Measurements from ENCODE around the gene PHOX2A.

Gene PHOX2A

DNA sequence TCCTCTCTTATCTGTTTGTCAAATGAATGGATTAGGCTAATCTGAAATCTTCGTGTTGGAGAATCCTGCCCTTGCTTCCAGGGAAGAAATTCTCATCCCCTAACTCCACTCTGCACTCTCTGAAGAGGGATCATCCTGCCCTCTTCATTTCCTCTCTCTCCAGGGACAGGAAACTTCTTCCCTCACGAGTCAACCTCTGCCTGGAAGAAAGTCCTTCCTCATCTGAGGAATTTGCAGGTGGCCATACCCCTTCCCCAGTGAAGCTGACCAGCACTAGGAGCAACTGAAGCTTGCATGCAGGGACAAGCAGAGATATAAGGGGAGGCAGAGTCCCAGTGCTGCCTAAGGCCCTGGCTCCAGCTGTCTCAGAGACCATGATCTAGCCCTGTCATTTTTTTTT, 3.6 kb upstream of the PHOX2A start:
- no peak for DNase-seq

DNA sequence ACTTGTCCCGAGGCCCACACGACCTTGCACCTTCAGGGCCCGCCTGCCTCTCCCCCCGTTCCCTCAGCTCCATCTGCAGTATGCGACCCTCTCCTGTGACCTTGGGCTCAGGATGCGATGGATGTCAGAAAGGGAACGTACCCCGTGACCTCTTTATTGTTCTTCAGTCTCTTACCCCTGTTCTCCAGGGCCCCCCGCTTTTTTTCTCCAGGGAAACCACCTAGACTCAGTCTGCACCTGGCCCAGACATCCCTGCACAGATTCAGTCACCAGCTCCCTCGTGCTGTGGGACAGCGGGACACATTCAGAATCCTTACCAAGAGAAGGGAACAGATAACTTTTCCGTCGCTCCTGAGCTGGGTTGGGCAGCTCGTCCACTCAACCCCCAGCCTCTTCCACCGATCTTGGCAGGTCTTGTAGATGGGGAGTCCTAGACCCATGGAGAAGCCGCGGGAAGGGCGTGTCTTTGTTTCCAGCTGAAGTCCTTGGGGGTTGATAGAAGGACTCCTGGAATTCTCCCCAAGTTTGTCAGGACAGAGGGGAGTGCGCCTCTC, 1.4 kb upstream of the PHOX2A start:
- no peak for DNase-seq

DNA sequence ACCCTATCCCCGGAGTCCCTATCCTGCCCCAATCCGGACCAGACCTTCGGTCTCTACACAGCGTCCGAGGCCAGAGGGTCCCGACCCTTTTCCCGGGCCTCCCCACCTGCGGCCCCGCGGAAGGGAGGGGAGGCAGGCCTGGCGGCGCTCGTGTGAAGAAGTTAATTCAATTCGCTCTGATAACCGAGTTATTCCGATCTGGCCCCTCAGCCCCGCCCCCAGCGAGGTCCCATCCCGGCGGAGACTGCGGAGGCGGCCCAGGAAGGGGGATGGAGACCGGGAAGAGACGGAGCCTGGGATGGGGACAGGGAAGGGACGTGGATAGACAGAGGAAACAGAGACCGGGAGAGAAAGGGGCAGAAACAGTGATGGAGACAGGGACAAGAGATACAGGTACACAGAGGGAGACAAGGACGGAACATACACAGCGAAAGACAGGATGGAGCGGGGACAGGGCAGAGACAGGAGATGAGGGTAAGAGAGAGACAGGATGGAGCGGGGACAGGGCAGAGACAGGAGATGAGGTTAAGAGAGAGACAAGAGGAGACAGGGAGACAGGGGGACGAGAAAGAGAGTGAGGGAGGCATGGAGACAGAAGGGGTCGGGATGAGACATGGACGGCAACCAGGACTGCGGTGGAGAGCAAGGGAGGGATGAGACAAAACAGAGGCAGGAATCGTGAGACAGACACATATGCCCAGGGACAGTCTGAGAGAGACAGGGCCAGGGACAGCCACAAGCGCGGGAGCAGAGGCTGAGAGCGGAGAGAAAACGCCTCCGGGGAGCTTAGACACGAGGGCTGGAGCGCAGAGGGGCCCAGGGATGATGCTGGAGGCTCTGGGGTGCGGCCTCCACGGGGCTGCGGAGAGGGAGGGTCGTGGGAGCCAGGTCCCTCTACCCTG, 636 bp upstream of the PHOX2A start:
- no peak for DNase-seq

DNA sequence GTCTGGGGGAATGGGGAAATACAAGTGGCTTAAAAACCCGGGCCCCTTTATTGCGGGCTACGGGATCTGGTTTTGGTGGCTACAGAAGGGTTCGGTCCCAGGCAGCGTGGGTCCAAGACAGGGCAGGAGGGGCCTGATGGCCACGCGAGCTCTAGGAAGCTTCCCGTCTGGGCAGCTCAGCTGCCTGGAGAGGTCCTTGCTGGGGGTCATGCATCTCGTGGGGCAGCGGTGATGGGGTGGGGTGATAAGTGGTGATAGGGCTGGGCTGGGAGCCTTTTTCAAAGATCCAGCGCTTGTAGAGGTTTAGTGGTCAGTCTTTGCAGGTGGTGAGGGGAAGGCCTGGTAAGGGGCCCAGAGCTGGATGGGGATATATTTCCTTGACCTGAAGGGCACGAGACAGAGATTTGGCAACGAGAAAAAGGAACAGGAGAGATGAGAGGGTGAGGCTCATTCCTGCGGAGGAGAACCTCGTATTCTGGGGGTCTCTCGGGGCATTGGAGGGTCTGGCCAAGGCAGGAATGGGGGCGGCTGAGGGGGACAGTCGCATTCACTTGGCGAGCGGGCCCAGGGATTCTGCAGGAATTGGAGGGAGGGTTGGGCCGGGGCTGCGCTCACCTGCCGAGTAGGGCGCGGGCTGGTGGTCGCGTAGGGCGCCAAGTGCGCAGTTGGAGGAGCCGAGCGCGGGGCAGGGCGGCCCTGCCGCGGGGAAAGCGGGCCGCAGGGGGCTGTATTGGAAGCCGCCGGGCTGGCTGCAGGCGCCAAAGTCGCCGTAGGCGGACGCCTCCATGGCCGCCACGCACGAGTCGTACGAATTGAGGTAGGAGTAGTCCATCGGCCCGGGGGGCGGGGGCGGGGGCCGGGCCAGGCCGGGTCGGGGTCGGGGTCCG, 560 bp downstream of the PHOX2A start:
- DNase-seq, result no peak

DNA sequence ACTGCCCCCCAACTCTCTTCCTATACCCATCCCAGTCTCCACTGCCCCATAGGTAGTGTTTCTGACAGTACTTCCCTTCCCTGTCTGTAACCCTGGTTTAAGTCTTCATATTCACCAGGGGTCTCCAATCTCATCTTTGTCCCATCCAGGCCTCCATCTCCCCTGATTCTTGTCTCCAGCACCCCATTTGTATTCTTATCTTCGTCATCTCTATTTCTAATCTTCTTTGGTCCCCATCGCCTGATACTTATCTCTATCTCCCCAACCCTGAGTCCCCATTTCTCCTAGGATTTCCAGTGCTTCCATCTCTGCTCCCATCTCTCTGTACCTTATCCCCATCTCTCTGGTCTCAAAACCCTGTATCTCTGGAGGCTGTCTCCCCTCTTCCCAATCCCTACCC, 1.8 kb downstream of the PHOX2A start:
- DNase-seq, result no peak

DNA sequence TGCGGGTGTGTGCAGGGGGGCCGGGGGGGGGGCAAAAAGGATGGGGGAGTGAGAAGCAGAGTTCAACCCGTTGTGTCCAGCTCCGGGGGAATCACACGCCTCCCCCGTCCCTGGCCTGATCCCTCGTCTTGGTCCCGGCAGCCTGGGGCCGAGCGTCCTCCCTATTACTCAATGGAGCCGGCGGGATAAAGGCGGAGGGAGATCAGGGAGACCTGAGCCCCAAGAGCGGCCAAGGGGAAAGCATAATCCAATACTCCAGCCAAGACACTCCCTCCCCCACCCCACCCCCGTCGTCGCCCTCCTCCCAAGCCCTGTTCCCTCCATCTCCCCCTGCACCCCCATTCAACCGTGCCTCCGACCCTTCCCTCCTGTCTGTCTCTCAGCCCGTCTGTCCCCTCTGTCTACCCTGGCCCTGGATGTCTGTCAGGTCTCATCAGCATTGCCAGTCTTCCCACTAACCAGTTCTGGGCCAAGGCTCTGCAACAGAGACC, 2.6 kb downstream of the PHOX2A start:
- DNase-seq, result no peak

DNA sequence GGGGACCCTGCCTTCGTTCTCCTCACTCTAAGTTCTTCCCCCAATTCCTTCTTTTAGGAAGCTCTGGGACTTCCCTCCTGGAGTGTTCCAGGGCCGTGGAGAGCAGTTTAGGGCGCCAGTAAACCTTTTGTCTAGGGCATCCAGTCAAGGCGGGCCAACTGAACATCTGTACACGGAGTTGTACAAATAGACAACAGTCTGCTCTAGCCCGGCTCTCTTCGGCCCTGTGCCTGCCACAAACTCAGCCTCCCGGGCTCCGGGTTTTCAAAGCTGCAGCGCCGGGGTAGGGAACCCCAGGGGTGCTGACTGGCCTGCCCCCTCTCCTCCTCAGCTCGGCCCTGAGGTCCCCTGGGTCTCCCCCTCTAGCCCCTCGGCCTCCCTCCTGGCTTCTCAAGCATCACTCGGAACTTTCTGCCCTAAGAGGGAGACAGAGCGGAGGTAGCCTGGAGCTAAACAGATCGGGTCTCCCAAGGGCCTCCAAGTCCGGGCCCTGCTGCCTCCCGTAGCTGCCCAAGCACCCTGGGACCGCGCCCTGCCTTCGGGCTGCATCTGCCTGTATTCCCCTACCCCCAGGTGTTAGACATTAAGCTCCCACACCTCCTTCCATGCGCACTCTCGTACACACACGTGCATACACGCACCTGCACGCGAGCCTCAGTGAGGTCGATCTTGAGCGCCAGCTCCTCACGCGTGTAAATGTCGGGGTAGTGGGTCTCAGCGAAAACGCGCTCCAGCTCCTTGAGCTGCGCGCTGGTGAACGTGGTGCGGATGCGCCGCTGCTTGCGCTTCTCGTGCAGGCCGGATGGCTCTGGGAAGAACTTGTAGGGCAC, 3.3 kb downstream of the PHOX2A start:
- DNase-seq, result no peak

DNA sequence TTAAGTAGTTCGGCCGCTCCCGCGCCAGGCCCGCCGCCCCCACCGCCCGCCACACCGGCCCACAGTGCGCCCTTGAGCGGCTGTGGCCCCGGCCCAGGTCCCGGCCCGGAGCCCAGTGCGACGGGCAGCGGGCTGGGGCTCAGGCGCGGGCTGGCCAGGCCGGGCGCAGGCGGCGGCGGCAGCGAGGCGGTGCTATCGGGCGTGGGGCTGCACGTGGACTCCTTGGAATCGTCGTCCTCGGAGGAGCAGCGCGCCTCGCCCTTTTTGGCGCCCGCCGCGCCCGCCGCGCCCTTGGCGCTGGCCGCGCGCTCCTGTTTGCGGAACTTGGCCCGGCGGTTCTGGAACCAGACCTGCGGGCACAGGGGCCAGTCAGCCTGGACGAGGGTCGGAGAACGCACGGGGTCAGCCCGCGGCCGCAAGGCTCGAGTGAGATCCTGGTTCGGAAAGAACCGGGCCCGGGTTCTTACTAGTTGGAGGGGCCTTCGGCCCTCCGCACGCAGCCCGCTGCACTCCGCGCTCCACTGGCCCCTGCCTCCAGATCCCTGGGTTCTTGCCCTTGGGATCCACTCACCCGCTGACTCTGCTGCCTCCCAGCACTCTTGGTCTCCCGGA, 4.0 kb downstream of the PHOX2A start:
- DNase-seq, result no peak

DNA sequence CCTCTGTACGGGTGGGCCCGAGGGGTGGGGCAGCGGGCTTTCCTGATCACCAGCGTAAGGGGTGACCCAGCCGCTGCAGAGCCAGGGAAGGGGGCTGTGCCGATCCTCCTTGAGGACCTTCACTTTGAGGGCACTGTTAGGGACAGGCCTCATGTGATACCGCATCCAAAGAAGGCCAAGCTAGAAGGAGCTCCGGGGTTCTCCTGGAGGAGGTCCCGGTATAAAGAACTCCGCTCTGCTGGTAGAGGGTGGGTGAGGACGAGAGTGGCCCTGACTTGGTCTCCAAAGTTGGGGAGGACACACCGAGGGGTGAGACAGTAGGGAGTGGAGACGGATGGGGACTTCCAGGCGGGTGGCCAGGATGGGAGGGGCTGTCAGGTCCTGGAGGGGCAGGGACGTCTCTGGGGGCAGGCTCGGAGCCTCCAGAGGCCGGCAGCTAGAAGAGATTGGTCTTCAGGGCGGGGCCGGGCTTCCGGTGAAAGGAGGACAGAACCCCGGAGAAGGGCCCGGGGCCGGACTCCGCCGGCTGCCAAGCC, 4.6 kb downstream of the PHOX2A start:
- DNase-seq, result no peak

DNA sequence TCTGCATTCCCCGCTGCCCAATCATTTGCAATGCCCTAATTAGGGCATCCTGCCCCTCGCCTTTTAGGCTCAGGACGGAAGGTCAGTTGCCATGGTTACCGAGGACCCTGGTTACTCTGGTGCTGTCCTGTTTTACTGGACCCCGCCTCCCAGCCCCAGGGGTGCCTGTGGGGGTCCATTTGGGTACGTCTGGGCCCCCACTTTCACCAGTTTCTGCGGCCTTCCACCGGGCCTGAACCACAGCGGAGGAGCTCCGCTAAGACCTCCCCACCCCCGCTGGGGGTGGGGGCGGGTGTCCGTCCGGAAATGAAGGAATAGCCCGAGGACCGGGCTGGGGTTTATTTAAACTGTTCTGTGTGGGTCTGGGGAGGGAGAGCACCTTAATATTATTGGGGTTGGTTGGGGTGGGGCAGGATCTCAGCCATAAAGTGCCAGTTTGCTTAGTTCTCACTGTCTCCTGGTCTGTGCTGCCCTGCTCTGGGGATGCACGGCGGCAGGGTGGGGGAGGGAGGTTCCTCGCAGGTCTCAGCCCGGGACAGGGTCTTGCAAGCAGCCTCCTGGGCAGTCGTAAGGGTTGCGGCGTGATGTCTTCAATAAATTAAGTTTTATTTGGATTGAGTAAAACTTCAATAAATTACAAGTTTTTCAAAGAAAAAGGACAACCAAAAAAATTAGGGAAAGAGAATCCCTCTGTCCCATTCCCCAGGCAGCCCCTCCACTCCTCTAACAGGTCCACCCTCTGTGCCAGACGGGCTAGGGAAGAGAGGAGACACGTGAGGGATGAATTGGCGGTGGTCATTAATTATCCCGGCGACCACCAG, 5.3 kb downstream of the PHOX2A start:
- no peak for DNase-seq

DNA sequence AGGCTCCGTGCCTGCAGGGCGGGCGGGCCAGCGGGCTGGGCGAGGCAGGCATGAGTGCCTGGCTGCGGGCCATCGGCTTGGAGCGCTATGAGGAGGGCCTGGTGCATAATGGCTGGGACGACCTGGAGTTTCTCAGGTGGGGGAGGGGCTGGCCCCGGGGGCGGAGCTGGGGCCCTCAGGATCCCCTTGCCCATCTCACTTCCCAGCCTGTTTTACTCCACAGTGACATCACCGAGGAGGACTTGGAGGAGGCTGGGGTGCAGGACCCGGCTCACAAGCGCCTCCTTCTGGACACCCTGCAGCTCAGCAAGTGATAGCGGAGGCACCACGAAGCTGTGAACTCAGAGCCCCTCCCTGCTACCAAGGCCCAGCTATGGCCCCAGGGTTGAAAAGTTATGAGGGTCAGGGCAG, 5.9 kb downstream of the PHOX2A start:
- DNase-seq, result no peak

DNA sequence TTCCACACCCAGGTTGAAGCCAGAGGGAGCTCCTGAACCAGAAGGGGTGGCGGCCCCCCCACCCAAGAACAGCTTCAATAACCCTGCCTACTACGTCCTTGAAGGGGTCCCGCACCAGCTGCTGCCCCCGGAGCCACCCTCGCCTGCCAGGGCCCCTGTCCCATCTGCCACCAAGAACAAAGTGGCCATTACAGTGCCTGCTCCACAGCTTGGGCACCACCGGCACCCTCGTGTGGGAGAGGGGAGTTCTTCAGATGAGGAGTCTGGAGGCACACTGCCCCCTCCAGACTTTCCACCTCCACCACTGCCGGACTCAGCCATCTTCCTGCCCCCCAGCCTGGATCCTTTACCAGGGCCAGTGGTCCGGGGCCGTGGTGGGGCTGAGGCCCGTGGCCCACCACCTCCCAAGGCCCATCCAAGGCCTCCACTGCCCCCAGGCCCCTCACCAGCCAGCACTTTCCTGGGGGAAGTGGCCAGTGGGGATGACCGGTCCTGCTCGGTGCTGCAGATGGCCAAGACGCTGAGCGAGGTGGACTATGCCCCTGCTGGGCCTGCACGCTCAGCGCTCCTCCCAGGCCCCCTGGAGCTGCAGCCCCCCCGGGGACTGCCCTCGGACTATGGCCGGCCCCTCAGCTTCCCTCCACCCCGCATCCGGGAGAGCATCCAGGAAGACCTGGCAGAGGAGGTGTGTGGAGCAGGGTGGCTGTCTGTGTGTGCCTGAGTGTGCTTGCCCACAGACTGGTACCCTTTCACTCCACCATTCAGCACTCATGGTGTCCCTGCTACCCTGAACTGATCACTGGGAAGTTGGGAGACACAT, 6.7 kb downstream of the PHOX2A start:
- DNase-seq, result no peak

DNA sequence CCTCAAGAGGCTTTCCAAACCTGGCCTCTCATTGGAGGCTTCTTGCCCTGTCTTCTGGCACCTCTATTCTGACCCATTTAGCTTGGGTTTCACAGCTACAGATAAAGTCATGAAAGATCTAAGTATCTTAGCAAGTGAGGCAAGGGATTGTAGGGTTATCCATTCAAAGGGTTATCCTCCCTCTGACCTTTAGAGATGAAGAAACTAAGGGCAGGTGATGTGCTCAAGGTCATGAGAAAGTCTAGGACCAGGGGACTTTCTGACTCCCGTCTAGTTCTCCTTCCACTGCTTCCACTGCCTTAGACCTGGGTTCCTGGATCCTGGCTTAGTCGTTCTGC, 7.2 kb downstream of the PHOX2A start:
- no peak for DNase-seq

DNA sequence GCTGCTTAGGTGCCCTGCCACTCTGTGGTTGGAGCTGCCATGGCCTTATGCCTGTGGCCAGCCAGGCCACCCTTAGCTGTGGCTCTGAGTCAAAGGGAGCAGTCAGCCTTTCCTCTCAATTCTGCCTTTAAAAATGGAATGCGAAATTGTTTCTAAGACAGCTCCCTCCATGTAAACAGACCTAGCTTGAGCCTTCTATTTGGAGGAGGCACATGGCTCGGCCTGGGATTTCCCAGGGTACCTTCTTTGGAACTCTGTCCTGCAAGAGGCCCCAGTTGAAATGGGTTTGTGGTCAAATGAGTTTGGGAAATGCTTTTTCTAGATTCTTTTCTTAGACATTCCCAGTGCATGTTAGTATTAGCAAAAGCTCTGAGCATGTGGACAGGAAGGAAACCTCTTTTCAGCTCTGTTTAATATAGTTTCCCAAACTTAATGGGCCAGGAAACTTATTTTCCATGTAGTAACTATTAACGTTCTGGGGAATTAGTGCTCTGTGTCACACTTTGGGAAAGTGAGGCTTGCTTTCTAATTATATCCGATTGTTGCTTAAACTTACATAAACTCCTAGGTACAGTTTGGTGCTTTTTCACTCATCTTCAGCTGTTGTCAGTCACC, 7.8 kb downstream of the PHOX2A start:
- no peak for DNase-seq

DNA sequence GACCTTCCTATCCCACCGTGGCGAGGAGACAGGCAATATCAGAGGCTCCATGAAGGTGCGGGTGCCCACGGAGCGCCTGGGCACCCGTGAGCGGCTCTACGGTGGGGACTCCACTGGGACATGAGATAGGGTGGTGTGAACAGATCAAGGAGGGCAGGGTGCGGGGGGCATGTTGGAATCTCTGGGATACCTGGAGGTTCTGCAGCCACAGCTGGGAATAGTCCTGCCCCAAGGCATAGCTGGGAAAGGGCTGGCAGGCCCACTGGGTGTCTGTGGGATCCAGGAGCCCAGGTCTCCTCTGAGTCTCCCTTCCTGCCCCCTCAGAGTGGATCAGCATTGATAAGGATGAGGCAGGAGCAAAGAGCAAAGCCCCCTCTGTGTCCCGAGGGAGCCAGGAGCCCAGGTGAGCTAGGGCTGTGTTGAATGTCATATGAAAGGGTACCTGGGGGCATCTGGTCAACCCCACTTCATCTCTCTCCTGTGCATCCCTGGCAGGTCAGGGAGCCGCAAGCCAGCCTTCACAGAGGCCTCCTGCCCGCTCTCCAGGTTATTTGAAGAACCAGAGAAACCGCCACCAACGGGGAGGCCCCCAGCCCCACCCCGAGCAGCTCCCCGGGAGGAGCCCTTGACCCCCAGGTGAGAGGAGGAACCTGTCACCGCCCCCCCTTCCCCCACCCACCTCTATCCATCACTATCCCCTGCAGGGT, 8.5 kb downstream of the PHOX2A start:
- DNase-seq, result no peak

DNA sequence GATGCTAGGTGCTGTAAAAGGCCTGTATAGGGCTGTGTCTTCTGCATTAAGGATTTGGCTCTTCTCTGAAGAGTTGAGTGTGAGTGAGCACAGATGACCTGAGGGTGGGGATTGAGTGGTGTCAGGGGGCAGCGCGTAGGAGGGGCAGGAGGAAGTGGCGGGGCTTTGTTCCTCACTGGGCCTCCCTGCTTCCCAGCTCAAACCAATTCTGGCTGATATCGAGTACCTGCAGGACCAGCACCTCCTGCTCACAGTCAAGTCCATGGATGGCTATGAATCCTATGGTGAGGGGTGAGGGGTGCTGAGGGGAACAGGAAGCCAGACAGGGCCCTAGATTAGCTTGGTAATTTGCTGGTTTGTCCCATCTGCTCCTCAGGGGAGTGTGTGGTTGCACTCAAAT, 9.1 kb downstream of the PHOX2A start:
- DNase-seq, result no peak

DNA sequence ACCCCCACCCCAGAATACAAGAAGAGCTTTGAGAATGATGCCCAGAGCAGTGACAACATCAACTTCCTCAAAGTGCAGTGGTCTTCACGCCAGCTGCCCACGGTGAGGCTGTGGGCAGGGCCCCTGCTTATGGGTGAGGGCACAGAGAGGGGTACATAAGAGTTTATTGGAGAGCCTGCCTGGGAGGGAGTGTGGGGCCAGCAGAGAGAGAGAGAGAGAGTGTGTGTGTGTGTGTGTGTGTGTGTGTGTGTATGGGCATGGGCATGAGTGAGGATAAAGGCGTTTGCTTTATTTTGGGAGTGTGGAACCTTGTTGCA, 9.5 kb downstream of the PHOX2A start:
- DNase-seq, result no peak

DNA sequence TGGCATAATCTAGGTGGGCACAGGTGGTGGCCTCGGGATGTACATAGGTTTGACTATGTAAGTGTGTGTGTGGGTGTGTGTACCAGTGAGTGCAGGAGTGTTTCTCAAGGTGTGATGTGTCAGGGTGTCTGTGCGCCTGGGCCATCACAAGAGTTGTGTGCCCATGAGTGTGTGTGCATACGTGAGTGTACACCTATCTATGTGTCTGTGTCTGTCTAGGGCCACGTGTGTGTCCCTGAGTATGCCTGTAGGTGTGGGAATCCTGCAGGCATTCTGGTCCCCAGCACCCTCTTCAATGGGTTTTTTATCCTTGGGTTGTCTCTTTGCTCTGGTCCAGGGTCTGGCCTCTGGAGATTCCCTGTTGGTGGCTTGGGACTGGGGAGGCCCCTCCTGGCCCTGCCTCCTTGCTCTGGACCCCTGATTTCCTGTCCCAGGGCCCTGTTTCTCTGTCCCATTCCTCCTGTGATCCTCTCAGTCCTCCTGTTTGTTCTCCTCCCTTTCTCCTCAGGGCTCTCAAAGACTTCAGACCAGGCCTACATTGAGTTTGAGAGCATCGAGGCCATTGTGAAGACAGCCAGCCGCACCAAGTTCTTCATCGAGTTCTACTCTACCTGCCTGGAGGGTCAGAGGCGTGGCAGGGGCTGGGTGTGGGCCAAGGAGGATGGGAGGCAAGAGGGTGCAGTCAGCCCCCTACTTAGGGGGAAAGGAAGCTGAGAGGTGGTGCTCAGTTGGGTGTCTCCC, 10.0 kb downstream of the PHOX2A start:
- no peak for DNase-seq
